KMS-11 (cell line): ENCODE results near the gene SLC22A13.

Experiments
- H2AFZ ChIP-seq: fragments of 200-600 bp; sonication (generic); 2 replicates; pipeline ENCODE4 v1.6.1; 2016; ENCODE audit warnings: antibody characterized with exemption, mixed run types, low read depth
- H3K27ac ChIP-seq: fragments of 200-600 bp; sonication (generic); 2 replicates; pipeline ENCODE4 v1.6.1; 2016; ENCODE audit warnings: mild to moderate bottlenecking, mixed run types
- H3K27me3 ChIP-seq: fragments of 200-600 bp; sonication (generic); 2 replicates; pipeline ENCODE4 v1.6.1; 2017; ENCODE audit warnings: mild to moderate bottlenecking, low read depth, mixed run types, moderate library complexity; ENCODE audit not compliant: insufficient read depth
- H3K36me3 ChIP-seq: fragments of 200-600 bp; sonication (generic); 2 replicates; pipeline ENCODE4 v1.6.1; 2017; ENCODE audit warnings: mild to moderate bottlenecking, mixed run types; ENCODE audit not compliant: insufficient read depth
- H3K4me1 ChIP-seq: fragments of 200-600 bp; sonication (generic); 2 replicates; pipeline ENCODE4 v1.6.1; 2016; ENCODE audit warnings: mild to moderate bottlenecking, low read depth, mixed run types; ENCODE audit not compliant: poor library complexity, severe bottlenecking
- H3K4me2 ChIP-seq: fragments of 200-600 bp; sonication (generic); 2 replicates; pipeline ENCODE4 v1.7.0; 2016; ENCODE audit warnings: mild to moderate bottlenecking, mixed run types
- H3K4me3 ChIP-seq: fragments of 200-600 bp; sonication (generic); IDR thresholded peaks from 2 replicates; pipeline ENCODE4 v1.6.1; 2017; ENCODE audit warnings: low read depth, low read length, mixed read lengths; ENCODE audit not compliant: insufficient read depth
- H3K79me2 ChIP-seq: fragments of 200-600 bp; sonication (generic); 2 replicates; pipeline ENCODE4 v1.6.1; 2016; ENCODE audit warnings: low read depth, mixed run types; ENCODE audit not compliant: insufficient read depth
- H3K9ac ChIP-seq: fragments of 200-600 bp; sonication (generic); 2 replicates; pipeline ENCODE4 v1.6.1; 2016; ENCODE audit warnings: mild to moderate bottlenecking, mixed run types
- H4K20me1 ChIP-seq: fragments of 200-600 bp; sonication (generic); 2 replicates; pipeline ENCODE4 v1.6.1; 2016; ENCODE audit warnings: mild to moderate bottlenecking, mixed run types; ENCODE audit not compliant: insufficient read depth
- TF ChIP-seq, protein P1 (sequence below): fragments of 200-600 bp; sonication (generic); conservative IDR thresholded peaks from 2 replicates; pipeline ENCODE4 v1.6.1; 2017; ENCODE audit warnings: low read depth, mild to moderate bottlenecking, antibody characterized with exemption, low read length, moderate library complexity, mixed read lengths

The SLC22A13 gene

DNA sequence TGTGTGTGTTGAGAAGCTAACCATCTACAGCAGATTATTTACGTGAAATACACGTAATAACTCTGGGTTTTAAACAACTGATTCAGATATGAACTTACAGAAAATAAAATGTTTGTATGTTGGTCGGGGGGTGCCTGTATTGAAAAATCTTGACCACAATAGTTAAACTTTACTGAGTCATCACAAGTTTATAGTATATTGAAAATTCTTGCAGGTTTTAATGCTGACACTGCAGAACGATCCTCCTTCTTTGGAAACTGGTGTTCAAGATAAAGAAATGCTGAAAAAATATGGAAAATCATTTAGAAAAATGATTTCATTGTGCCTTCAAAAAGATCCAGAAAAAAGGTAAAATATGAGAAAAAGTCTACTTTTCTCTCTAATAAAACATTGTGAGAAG lies 41.3 kb upstream of the SLC22A13 start:
- Histone ChIP-seq H3K4me2 (no peak overlapping the region), H3K27me3 (no peaks in the 10 kb centered on the region), H3K9ac (no peak overlapping the region), H3K4me1 (no peaks in the 10 kb centered on the region), H3K4me3 (no peak overlapping the region), H4K20me1 (no peaks in the 10 kb centered on the region), H3K79me2 (no peaks in the 10 kb centered on the region), H2AFZ (no peak overlapping the region), H3K36me3 (no peaks in the 10 kb centered on the region), H3K27ac (no peak overlapping the region)
- TF ChIP-seq, protein P1, sequence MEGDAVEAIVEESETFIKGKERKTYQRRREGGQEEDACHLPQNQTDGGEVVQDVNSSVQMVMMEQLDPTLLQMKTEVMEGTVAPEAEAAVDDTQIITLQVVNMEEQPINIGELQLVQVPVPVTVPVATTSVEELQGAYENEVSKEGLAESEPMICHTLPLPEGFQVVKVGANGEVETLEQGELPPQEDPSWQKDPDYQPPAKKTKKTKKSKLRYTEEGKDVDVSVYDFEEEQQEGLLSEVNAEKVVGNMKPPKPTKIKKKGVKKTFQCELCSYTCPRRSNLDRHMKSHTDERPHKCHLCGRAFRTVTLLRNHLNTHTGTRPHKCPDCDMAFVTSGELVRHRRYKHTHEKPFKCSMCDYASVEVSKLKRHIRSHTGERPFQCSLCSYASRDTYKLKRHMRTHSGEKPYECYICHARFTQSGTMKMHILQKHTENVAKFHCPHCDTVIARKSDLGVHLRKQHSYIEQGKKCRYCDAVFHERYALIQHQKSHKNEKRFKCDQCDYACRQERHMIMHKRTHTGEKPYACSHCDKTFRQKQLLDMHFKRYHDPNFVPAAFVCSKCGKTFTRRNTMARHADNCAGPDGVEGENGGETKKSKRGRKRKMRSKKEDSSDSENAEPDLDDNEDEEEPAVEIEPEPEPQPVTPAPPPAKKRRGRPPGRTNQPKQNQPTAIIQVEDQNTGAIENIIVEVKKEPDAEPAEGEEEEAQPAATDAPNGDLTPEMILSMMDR, result no peak

DNA sequence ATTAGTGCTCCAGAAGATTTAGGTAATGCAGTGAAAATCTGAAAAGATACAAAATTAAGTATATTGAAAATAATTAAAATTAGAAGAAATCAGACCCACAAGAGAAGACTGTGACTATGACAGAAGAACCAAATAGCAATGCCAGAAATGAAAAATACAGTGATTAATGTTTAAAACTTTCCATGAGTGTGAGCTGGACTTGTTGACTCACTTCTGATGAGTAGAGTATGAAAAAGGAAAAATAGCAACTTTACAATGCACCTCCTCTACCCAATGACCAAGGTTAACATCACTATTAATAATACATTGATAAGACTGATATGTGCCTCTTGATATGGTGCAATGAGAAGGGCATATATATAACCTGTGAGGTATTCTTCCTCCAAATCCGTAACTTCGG lies 39.3 kb upstream of the SLC22A13 start:
- Histone ChIP-seq H3K4me2 (no peak overlapping the region), H3K9ac (no peak overlapping the region), H3K27ac (no peak overlapping the region), H2AFZ (no peak overlapping the region), H3K4me3 (no peak overlapping the region), H4K20me1 (no peaks in the 10 kb centered on the region), H3K79me2 (no peaks in the 10 kb centered on the region), H3K4me1 (no peaks in the 10 kb centered on the region), H3K36me3 (no peaks in the 10 kb centered on the region), H3K27me3 (no peaks in the 10 kb centered on the region)
- TF ChIP-seq, protein P1, result no peak

DNA sequence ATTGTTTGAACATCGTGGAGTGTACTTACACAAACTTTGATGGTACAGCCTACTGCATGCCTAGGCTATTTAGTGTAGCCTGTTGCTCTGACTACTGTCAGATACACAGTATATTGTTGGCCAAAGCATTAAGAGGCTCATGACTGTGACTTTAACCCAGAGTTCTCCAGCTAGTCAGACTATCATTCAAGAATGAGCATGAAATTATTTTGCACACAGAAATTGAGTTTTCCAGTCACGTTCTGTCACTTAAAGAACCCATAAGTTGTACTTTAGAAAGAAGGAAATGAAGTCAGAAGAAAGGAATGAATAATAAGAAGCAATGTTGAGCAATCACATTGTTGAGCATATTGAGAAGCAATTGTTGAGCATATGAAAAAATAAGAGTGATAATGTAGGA lies 37.6 kb upstream of the SLC22A13 start:
- TF ChIP-seq, protein P1, result no peak
- no peaks in the 10 kb centered on the region for H3K79me2 ChIP-seq
- no peaks in the 10 kb centered on the region for H3K36me3 ChIP-seq
- H3K4me1 ChIP-seq, result no peaks in the 10 kb centered on the region
- no peak overlapping the region for H3K4me3 ChIP-seq
- no peak overlapping the region for H3K27ac ChIP-seq
- H3K27me3 ChIP-seq, result no peaks in the 10 kb centered on the region
- H4K20me1 ChIP-seq, result no peaks in the 10 kb centered on the region
- H3K4me2 ChIP-seq, result no peak overlapping the region
- H2AFZ ChIP-seq, result no peak overlapping the region
- no peak overlapping the region for H3K9ac ChIP-seq

DNA sequence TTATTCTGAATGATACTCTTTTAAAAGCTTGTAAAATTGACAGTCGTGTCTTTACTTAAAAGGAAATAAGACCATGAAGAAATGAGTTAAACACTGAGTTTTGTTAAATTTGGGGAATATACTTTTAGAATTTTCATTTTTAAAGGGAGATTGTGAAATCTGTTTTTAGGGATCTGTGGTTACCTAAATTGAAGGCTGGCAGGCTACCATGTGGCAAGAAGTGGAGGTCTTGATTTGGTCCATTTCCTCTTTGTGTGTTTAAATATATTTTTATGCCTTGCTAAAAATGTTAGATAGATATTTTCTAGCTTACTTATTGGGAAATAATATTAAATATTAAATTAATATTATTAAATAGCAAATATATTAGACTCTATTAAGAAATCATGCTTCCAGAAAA lies 36.6 kb upstream of the SLC22A13 start:
- no peaks in the 10 kb centered on the region for H3K4me1 ChIP-seq
- H2AFZ ChIP-seq, result no peak overlapping the region
- H3K27ac ChIP-seq, result no peak overlapping the region
- no peak overlapping the region for H3K4me2 ChIP-seq
- no peaks in the 10 kb centered on the region for H3K27me3 ChIP-seq
- no peaks in the 10 kb centered on the region for H4K20me1 ChIP-seq
- H3K9ac ChIP-seq, result no peak overlapping the region
- H3K79me2 ChIP-seq, result no peaks in the 10 kb centered on the region
- no peaks in the 10 kb centered on the region for H3K36me3 ChIP-seq
- no peak overlapping the region for H3K4me3 ChIP-seq
- TF ChIP-seq, protein P1, result no peak

GRCh38 chr3:38232701-38233100 lies 32.9 kb upstream of the SLC22A13 start:
- H3K36me3 ChIP-seq, result no peaks in the 10 kb centered on the region

More at GRCh38 chr3:38232701-38233100, 32.9 kb upstream of the SLC22A13 start:
- Histone ChIP-seq H4K20me1 (no peaks in the 10 kb centered on the region), H3K4me3 (no peak overlapping the region), H3K4me2 (no peak overlapping the region), H3K79me2 (no peaks in the 10 kb centered on the region), H3K9ac (no peak overlapping the region), H2AFZ (no peak overlapping the region), H3K4me1 (no peaks in the 10 kb centered on the region), H3K27ac (no peak overlapping the region), H3K27me3 (no peaks in the 10 kb centered on the region)
- TF ChIP-seq, protein P1, result no peak
